Neural progenitor cell (in vitro differentiated cells): ENCODE results near the gene SEC62.

ENCODE experiments used
- CTCF ChIP-seq: fragments of 200-600 bp; sonication (generic); IDR thresholded peaks from 2 replicates; pipeline ENCODE4 v1.5.1; 2017; ENCODE audit warnings: antibody characterized with exemption, mild to moderate bottlenecking
- EZH2 ChIP-seq: fragments of 200-600 bp; sonication (generic); IDR thresholded peaks from 2 replicates; pipeline ENCODE4 v1.6.1; 2017; ENCODE audit warnings: antibody characterized with exemption, mild to moderate bottlenecking, moderate library complexity
- EZH2phosphoT487 ChIP-seq: fragments of 200-600 bp; sonication (generic); IDR thresholded peaks from 2 replicates; pipeline ENCODE4 v1.6.1; 2017; ENCODE audit warnings: antibody characterized with exemption

GRCh38 chr3:170012683-170013400 is 46.2 kb downstream of the SEC62 start:
- TF ChIP-seq CTCF (no peak), EZH2 (no peak), EZH2phosphoT487 (no peak)
